Suppressor macrophage (primary cell): Measurements from ENCODE around the gene RNF17.

Experiments used
- DNase-seq, 4 experiments: peaks; one replicate each; pipeline ENCODE4 v3.0.0-alpha.2; 2020 to 2022

The RNF17 gene

GRCh38 chr13:24858953-24859352, 95.0 kb downstream of the RNF17 start:
- no peak for DNase-seq

GRCh38 chr13:24860770-24861169, 96.8 kb downstream of the RNF17 start:
- no peak for DNase-seq

- DNase-seq: no peak
These were observed 97.8 kb downstream of the RNF17 start for GRCh38 chr13:24861617-24862362.

GRCh38 chr13:24863748-24864540, 100.0 kb downstream of the RNF17 start:
- DNase-seq: no peak

DNA sequence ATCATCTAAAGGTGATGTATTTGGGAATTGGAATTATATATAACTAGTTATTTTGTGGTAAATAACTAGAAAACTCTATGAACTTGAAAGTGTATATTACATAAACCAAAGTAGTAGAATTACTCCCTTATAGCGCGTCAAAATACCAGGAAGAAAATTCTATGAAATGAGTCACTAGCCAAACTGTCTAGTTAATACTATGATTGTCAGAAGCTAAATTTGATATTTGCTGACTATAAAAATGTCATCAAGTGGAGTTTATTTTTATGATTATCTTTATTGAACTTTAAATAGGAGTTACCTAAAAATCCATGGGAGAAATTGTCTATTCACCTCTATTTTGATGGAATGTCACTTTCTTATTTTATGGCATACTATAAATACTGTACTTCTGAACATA, 100.6 kb downstream of the RNF17 start:
- DNase-seq: no peak

GRCh38 chr13:24865163-24865953, 101.4 kb downstream of the RNF17 start:
- DNase-seq: peak in 2 of 4 experiments; percentile 23 to 41

DNA sequence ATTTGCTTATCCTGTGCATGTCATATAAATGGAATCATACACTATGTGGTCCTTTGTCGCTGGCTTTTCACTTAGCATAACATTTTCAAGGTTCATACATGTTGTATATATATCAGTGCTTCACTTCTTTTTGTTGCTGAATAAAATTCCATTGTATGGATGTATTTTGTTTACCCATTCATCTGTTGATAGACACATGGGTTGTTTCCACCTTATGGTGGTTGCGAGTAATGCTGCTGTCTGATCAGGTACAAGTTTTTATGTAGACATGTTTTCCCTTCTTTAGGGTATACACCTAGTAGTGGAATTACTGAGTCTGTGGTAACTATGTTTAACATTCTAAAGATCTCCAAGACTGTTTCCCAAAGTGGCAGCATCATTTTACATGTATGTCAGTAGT, 102.5 kb downstream of the RNF17 start:
- DNase-seq: no peak

- DNase-seq: no peak
These were observed 104.9 kb downstream of the RNF17 start for GRCh38 chr13:24868874-24869273.

GRCh38 chr13:24870380-24870760, 106.4 kb downstream of the RNF17 start:
- DNase-seq: no peak

DNA sequence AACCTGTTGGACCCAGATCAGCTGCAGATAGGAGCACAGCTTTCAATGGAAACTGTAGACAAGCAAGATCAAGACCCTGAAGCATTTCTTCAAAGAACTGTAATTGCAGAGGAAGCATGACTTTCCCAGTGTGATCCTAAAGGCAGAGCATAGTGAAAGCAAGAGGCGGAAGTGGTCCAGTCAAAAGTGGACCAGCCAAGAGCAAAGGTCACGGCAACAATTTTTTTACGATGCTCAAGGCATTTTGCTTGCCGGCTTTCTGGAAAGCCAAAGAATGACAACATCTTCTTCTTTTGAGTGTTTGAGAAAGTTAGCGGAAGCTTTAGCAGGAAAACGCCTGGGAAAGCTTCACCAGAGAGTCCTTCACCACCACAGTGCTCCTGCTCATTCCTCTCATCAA, 111.6 kb downstream of the RNF17 start:
- DNase-seq: no peak

GRCh38 chr13:24877531-24877930, 113.6 kb downstream of the RNF17 start:
- no peak for DNase-seq

GRCh38 chr13:24878340-24878739, 114.4 kb downstream of the RNF17 start:
- no peak for DNase-seq

DNA sequence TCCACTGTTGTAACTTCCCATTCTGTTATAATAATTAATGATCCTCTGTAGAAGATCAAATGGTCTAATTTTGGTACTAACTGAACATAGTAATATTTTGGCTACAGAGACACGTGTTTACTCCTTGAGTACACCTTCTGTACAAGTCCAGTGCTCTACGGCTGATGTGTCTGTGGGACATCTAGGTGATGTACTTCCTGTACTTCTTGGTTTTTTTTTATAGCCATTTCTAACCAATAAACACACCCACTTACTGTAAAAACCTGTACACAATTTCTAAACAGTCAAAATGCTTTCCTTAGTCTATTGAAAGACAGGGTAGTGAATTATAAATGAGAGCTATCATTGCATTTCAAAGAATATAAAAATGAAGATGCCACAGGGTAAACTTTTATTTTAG, 118.7 kb downstream of the RNF17 start:
- DNase-seq: no peak

DNA sequence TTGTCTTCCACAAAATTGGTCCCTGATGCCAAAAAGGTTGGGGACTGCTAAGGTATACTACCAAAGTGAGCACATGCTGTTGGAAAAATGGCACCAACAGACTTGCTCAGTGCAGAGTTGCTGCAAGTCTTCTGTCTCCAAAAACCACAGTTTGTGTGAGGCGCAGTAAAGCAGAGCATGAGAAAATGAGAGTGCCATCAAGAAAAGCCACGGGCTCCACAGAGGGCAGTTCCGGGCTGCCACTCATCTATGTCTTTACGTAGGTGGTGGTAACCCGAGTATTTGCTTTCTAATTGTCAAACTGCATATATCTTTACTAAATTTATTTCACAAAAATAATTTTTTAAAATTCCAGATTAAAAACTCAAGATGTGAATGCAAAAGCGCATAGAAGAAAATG, 123.8 kb downstream of the RNF17 start:
- DNase-seq: no peak

DNA sequence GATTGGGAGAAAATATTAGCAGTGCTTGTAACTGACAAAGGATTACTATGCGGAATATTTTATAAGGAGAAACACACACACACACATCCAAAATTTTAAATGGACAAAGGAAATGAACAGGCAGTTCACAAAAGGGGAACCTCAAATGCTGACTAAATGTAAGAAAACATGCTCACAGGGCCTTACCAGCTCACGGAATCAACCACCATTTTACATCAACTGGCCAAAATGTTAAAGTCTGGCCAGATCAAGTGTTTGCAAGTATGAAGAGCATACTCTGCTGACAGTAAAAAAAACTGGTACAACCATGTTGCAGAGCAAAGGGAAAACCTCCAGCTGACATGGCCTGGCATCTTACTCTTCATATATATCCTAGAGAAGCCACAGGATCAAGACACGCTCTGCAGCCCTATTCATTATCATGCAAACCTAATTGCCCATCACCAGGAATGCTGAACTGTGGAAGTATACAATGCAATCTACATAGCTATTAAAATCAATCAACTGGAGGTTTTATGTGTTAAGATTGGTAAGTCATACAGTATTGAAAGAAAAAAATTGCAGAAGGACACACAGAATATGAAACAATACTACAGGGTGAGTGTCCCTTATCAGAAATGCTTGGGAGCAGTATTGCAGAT, 124.4 kb downstream of the RNF17 start:
- peak; percentile 3 to 63 (median 34) for DNase-seq

DNA sequence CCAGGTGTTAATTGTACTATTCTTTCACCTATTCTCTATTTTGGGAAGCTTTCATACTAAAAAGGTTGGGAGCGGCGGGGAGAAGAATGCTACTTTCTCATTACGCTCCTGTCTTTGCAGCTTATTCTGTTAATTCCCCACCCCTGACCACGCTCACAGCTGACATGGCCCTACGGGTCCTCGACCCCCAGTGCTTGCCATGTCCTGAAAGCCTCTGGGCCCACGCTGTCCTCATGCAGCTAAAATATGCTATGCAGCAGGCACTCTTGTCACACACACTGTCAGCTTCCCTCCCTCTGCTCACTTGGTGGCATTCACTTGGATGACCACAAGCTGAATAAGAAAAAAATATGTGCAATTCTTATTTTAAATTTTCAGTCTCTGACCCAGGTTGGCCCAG, 126.3 kb downstream of the RNF17 start:
- DNase-seq: no peak

DNA sequence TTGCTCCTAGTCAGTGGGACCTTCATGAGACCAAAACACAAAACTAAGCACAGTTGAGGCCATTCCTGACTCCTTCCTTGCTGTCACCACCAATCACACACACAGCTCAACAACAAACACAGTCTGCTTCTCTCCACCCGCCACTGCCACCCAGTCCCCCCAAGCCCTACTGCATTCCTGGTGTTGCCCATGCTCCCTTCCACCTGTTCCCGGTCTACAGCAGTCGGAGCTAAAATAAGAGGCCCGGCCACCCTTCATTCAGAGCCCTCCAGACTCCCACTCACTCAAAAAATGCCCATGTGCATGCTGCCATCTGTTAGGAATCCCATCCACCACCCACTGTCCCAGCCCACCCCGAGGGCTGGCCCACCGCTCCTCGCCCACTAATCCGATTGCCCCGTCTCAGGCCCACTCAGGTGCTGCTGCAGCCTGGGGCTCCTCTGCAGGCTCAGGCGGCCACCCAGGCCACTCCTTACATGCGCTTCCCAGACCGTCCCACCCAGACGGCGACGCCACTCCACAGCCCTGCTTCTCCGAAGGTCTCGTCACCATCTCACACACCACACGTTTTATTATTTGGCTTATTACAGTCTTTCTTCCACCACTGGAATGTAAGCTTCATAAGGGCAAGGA, 127.6 kb downstream of the RNF17 start:
- DNase-seq: no peak

- no peak for DNase-seq
These were observed 128.9 kb downstream of the RNF17 start for GRCh38 chr13:24892829-24893228.

DNA sequence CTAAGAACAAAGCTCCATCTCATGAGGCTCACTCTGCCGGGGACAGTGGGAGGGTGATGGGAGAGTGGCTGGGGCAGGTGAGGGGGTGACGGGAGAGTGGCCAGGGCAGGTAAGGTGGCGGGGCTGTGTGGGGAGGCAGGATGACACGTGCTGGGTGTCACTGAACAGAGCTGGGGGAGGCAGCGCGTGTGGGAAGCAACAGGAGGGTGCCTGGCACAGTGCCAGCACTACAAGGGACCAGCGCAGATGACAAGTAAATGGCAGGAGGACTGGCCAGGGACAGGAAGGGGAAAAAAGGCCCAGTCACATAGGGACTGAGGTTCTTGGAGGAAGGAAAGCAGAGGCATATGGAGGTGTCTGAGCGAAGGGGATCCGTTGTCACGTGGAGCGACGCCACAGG, 129.9 kb downstream of the RNF17 start:
- DNase-seq: no peak

DNA sequence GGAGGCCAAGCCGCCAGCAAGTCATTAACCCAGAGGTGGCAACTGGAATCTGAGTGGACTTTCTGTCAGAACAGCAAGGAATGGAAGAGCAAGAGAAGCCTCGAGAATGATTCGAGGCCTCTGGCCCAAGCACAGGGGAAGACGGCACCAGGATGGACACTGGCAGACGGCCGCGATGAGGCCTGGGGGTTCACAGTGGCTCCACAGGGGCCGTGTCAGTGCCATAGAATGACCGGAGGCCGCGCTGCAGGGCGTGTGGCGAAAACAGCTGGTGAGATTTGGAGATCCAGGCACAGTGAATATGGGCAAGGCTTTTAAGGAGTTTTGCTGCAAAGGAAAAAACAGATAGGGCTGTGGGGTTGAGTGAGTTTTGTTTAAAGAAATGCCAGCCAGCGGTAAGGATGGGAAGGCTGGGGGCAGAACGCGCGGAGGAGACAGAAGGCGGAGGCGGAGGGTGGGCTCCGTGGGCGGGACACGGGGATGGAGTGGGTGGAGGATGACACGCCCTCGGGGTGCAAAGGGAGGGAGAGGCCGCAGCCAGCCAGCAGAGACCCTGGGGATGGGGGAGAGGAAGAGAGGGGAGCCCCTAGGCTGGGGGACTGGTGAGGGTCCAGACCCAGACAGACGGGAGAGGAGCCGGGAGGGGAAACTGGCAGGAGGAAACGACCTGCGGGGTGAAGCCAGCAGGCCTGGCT, 130.5 kb downstream of the RNF17 start:
- no peak for DNase-seq

DNA sequence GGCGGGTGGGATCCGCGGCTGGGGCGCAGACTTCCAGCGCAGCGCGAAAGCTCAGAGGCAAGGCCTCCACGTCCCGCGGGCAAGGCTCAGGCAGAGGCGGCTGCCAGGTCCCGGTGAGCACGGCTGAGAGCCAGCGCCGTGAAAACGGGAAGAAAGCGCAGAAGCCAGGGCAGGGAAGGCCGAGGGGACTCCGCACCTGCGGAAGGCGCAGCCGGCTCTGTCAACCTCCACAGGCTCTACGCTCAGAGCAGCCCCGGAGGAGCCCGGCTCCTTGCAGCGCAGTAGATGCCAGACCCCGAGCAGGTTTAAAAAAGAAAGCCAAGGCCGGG, 131.0 kb downstream of the RNF17 start:
- no peak for DNase-seq

- DNase-seq: no peak
These were observed 132.1 kb downstream of the RNF17 start for GRCh38 chr13:24896061-24896460.
